ENCODE results near the gene HSPD1.

HSPD1 gene

GRCh38 chr2:197472166-197472565 lies 27.5 kb downstream of the HSPD1 start:
- 98% methylated on average over 4 of the region's 5 CpGs for WGBS
- Histone ChIP-seq H4K8ac (ENCODE audit: low read length) (no peak overlapping the region), H3K4me2 (ENCODE audit: low read length, poor library complexity, severe bottlenecking) (no peak overlapping the region), H2AFZ (ENCODE audit: low read depth, low read length) (no peak overlapping the region), H2BK15ac (ENCODE audit: low read depth, poor library complexity, severe bottlenecking) (no peak overlapping the region), H2BK120ac (ENCODE audit: low read depth, low read length) (no peak overlapping the region), H3K36me3 (ENCODE audit: control insufficient read depth in 1 of 2, insufficient read depth in 2 of 2, low read depth in 1 of 2, low read length in 2 of 2) (peaks cover 47 to 94% of the 10 kb centered on the region in 2 experiments), H3K27ac (ENCODE audit: low read length, poor library complexity, severe bottlenecking) (no peak overlapping the region), H3K18ac (ENCODE audit: low read depth in 1 of 2, low read length in 2 of 2) (no peak overlapping the region), H2BK5ac (ENCODE audit: low read depth, low read length, poor library complexity, severe bottlenecking) (no peak overlapping the region), H3K23ac (ENCODE audit: low read length in 2 of 2) (no peak overlapping the region), H3K14ac (ENCODE audit: low read length in 2 of 2) (no peak overlapping the region), H4K91ac (ENCODE audit: low read length) (no peak overlapping the region), H3K4me1 (ENCODE audit: control insufficient read depth, insufficient read depth, low read depth, low read length) (no peaks in the 10 kb centered on the region), H3K9ac (ENCODE audit: low read length) (no peak overlapping the region), H3K4ac (ENCODE audit: low read depth in 1 of 2, low read length in 2 of 2) (no peak overlapping the region), H3K79me1 (replicated peaks; ENCODE audit: low read length, poor library complexity, severe bottlenecking) (peaks cover 29% of the 10 kb centered on the region), H2AK5ac (ENCODE audit: low read length, severe bottlenecking) (no peak overlapping the region), H3K4me3 (ENCODE audit: insufficient read depth in 1 of 2, low read depth in 1 of 2, low read length in 2 of 2) (no peak overlapping the region), H2BK12ac (ENCODE audit: low read length in 2 of 2) (no peak overlapping the region), H3K9me3 (ENCODE audit: control insufficient read depth, low read length) (no peaks in the 10 kb centered on the region), H3K27me3 (ENCODE audit: control insufficient read depth in 1 of 2, insufficient read depth in 1 of 2, low read length in 2 of 2) (no peaks in the 10 kb centered on the region)
- DNase-seq: no peak

DNA sequence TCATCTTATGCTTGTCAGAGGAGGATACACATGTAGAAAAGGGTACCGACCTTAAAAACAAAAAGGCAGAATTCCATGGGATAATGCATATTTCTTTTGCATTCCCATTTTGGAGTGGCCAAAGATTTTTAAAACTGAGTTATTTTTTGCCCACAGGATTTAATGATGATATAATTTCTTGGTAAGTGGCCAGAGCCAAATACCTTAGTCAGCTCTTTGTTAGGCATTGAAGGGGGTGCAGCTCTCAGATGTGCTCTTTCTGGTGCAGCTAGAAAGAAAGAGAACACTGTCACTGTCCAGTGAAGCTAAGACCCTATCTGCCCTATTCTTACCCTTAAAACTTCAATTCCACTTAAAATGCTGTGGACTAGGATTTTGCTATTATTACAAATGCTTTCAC lies 35.5 kb downstream of the HSPD1 start:
- Histone ChIP-seq H3K27me3 (ENCODE audit: control insufficient read depth in 1 of 2, insufficient read depth in 1 of 2, low read length in 2 of 2) (no peaks in the 10 kb centered on the region), H3K18ac (ENCODE audit: low read depth in 1 of 2, low read length in 2 of 2) (no peak overlapping the region), H2BK12ac (ENCODE audit: low read length in 2 of 2) (no peak overlapping the region), H3K23ac (ENCODE audit: low read length in 2 of 2) (no peak overlapping the region), H4K91ac (ENCODE audit: low read length) (no peak overlapping the region), H3K14ac (ENCODE audit: low read length in 2 of 2) (no peak overlapping the region), H3K27ac (ENCODE audit: low read length, poor library complexity, severe bottlenecking) (no peak overlapping the region), H2AFZ (ENCODE audit: low read depth, low read length) (no peak overlapping the region), H2BK5ac (ENCODE audit: low read depth, low read length, poor library complexity, severe bottlenecking) (no peak overlapping the region), H2BK120ac (ENCODE audit: low read depth, low read length) (no peak overlapping the region), H3K4ac (ENCODE audit: low read depth in 1 of 2, low read length in 2 of 2) (no peak overlapping the region), H2AK5ac (ENCODE audit: low read length, severe bottlenecking) (no peak overlapping the region), H3K4me3 (ENCODE audit: insufficient read depth in 1 of 2, low read depth in 1 of 2, low read length in 2 of 2) (no peak overlapping the region), H4K8ac (ENCODE audit: low read length) (no peak overlapping the region), H2BK15ac (ENCODE audit: low read depth, poor library complexity, severe bottlenecking) (no peak overlapping the region), H3K36me3 (ENCODE audit: control insufficient read depth in 1 of 2, insufficient read depth in 2 of 2, low read depth in 1 of 2, low read length in 2 of 2) (peaks cover 35 to 93% of the 10 kb centered on the region in 2 experiments), H3K9ac (ENCODE audit: low read length) (no peak overlapping the region), H3K4me2 (ENCODE audit: low read length, poor library complexity, severe bottlenecking) (no peak overlapping the region), H3K79me1 (replicated peaks; ENCODE audit: low read length, poor library complexity, severe bottlenecking) (peaks cover 16% of the 10 kb centered on the region), H3K4me1 (ENCODE audit: control insufficient read depth, insufficient read depth, low read depth, low read length) (peaks cover 1% of the 10 kb centered on the region), H3K9me3 (ENCODE audit: control insufficient read depth, low read length) (no peaks in the 10 kb centered on the region)
- no peak for DNase-seq
- 100% methylated on average over 1 of the region's 1 CpG for WGBS

DNA sequence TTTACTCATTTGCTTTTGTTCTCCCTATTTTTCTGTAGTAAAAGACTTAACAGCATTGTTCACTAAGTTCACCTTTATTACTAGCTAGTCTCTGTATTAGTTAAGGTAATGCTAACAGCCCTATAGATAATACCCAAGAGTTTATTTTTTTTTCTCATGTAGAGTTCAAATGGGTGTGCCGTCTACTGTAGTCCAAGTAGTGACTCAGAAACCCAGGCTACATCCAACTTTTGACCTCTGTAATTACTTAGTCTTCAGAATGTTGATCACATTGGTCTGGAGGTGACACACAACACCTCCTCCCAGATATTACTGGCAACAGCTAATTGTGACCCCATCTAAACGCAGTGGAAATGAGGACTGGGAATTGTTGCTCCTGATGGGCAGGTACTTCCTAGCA lies 38.6 kb downstream of the HSPD1 start:
- Histone ChIP-seq H3K79me1 (replicated peaks; ENCODE audit: low read length, poor library complexity, severe bottlenecking) (peaks cover 8% of the 10 kb centered on the region), H3K4me2 (ENCODE audit: low read length, poor library complexity, severe bottlenecking) (no peak overlapping the region), H2BK12ac (ENCODE audit: low read length in 2 of 2) (no peak overlapping the region), H3K9ac (ENCODE audit: low read length) (no peak overlapping the region), H2BK120ac (ENCODE audit: low read depth, low read length) (no peak overlapping the region), H3K4me3 (ENCODE audit: insufficient read depth in 1 of 2, low read depth in 1 of 2, low read length in 2 of 2) (peak overlapping the region in 1 of 2 experiments; percentile 12), H2BK15ac (ENCODE audit: low read depth, poor library complexity, severe bottlenecking) (no peak overlapping the region), H3K18ac (ENCODE audit: low read depth in 1 of 2, low read length in 2 of 2) (no peak overlapping the region), H2AFZ (ENCODE audit: low read depth, low read length) (no peak overlapping the region), H3K9me3 (ENCODE audit: control insufficient read depth, low read length) (no peaks in the 10 kb centered on the region), H3K27me3 (ENCODE audit: control insufficient read depth in 1 of 2, insufficient read depth in 1 of 2, low read length in 2 of 2) (no peaks in the 10 kb centered on the region), H2AK5ac (ENCODE audit: low read length, severe bottlenecking) (no peak overlapping the region), H3K27ac (ENCODE audit: low read length, poor library complexity, severe bottlenecking) (no peak overlapping the region), H4K91ac (ENCODE audit: low read length) (no peak overlapping the region), H3K4ac (ENCODE audit: low read depth in 1 of 2, low read length in 2 of 2) (no peak overlapping the region), H4K8ac (ENCODE audit: low read length) (no peak overlapping the region), H3K36me3 (ENCODE audit: control insufficient read depth in 1 of 2, insufficient read depth in 2 of 2, low read depth in 1 of 2, low read length in 2 of 2) (peaks cover 23 to 67% of the 10 kb centered on the region in 2 experiments), H3K14ac (ENCODE audit: low read length in 2 of 2) (no peak overlapping the region), H3K4me1 (ENCODE audit: control insufficient read depth, insufficient read depth, low read depth, low read length) (peaks cover 5% of the 10 kb centered on the region), H3K23ac (ENCODE audit: low read length in 2 of 2) (no peak overlapping the region), H2BK5ac (ENCODE audit: low read depth, low read length, poor library complexity, severe bottlenecking) (no peak overlapping the region)
- WGBS: 88% methylated on average over 2 of the region's 2 CpGs
- DNase-seq: no peak

- Histone ChIP-seq H4K8ac (ENCODE audit: low read length) (no peak overlapping the region), H3K27ac (ENCODE audit: low read length, poor library complexity, severe bottlenecking) (no peak overlapping the region), H3K4me2 (ENCODE audit: low read length, poor library complexity, severe bottlenecking) (no peak overlapping the region), H3K14ac (ENCODE audit: low read length in 2 of 2) (no peak overlapping the region), H3K18ac (ENCODE audit: low read depth in 1 of 2, low read length in 2 of 2) (no peak overlapping the region), H3K79me1 (replicated peaks; ENCODE audit: low read length, poor library complexity, severe bottlenecking) (peaks cover 7% of the 10 kb centered on the region), H3K9me3 (ENCODE audit: control insufficient read depth, low read length) (no peaks in the 10 kb centered on the region), H3K9ac (ENCODE audit: low read length) (no peak overlapping the region), H2AFZ (ENCODE audit: low read depth, low read length) (no peak overlapping the region), H3K4ac (ENCODE audit: low read depth in 1 of 2, low read length in 2 of 2) (no peak overlapping the region), H2BK120ac (ENCODE audit: low read depth, low read length) (no peak overlapping the region), H3K23ac (ENCODE audit: low read length in 2 of 2) (no peak overlapping the region), H4K91ac (ENCODE audit: low read length) (no peak overlapping the region), H3K4me3 (ENCODE audit: insufficient read depth in 1 of 2, low read depth in 1 of 2, low read length in 2 of 2) (peak overlapping the region in 1 of 2 experiments; percentile 12), H2BK5ac (ENCODE audit: low read depth, low read length, poor library complexity, severe bottlenecking) (no peak overlapping the region), H3K4me1 (ENCODE audit: control insufficient read depth, insufficient read depth, low read depth, low read length) (peaks cover 5% of the 10 kb centered on the region), H3K36me3 (ENCODE audit: control insufficient read depth in 1 of 2, insufficient read depth in 2 of 2, low read depth in 1 of 2, low read length in 2 of 2) (peaks cover 21 to 66% of the 10 kb centered on the region in 2 experiments), H2AK5ac (ENCODE audit: low read length, severe bottlenecking) (no peak overlapping the region), H3K27me3 (ENCODE audit: control insufficient read depth in 1 of 2, insufficient read depth in 1 of 2, low read length in 2 of 2) (no peaks in the 10 kb centered on the region), H2BK12ac (ENCODE audit: low read length in 2 of 2) (no peak overlapping the region), H2BK15ac (ENCODE audit: low read depth, poor library complexity, severe bottlenecking) (no peak overlapping the region)
- 87% methylated on average over 4 of the region's 4 CpGs for WGBS
- no peak for DNase-seq
Measured at GRCh38 chr2:197460649-197461048, 39.0 kb downstream of the HSPD1 start.

All from mesenchymal stem cell (in vitro differentiated cells and primary cell).